Measurements from ENCODE around the gene SPATA21. TPM values are rescaled to one million over a fixed set of nuclear protein-coding genes. Genes with fewer than 3 reads are reported as not detected.
A peak's percentile ranks its signal among the peaks of the same experiment; 100 is the strongest.

The SPATA21 gene
- total RNA-seq, 1 experiment from 2014 or later = not detected

GRCh38 chr1:16372535-16373285, 64.5 kb downstream of the SPATA21 start:
- no peak for DNase-seq
- H4K8ac ChIP-seq (replicated peaks; ENCODE audit: insufficient read length, low read depth, low read length) = no peak overlapping the region
- peaks cover 9% of the 10 kb centered on the region for H3K79me1 ChIP-seq (ENCODE audit: insufficient read depth, low read depth, low read length, poor library complexity, severe bottlenecking)
- Mint-ChIP-seq H3K9me3 (no peaks in the 10 kb centered on the region; a peak in 1 of 5 replicates), H3K4me3 (no peak overlapping the region), H3K27ac (peak overlapping the region in 2 of 3 experiments; percentile 2 to 52; a peak in 2 of 7 replicates), H3K36me3 (ENCODE audit: insufficient read depth in 1 of 3, low read depth in 3 of 3) (peaks cover 0 to 14% (median 14%) of the 10 kb centered on the region in 3 experiments; a peak in 6 of 7 replicates), H3K4me1 (peaks cover 45 to 48% of the 10 kb centered on the region in 2 experiments), H3K27me3 (ENCODE audit: low read depth) (no peaks in the 10 kb centered on the region)
- no peak overlapping the region for H3T11ph ChIP-seq (ENCODE audit: low read length)
- no peaks in the 10 kb centered on the region for H3K27me3 ChIP-seq (ENCODE audit: insufficient read depth, low read length)
- H2BK15ac ChIP-seq (ENCODE audit: low read depth, low read length) = no peak overlapping the region
- no peak overlapping the region for H3K4me2 ChIP-seq (ENCODE audit: insufficient read depth, insufficient read length, low read length)
- H4K20me1 ChIP-seq (ENCODE audit: control insufficient read depth, insufficient read depth, insufficient read length) = no peaks in the 10 kb centered on the region
- TF ChIP-seq CTCF (conservative IDR thresholded peaks at IDR 0.05) = no peak
- no peak overlapping the region for H2BK120ac ChIP-seq (ENCODE audit: low read depth, low read length, poor library complexity, severe bottlenecking)
- WGBS (ENCODE audit: extremely low coverage, insufficient read length, low lambda C conversion rate) = no CpG with 5 or more reads among the region's 3 CpGs
- H2BK12ac ChIP-seq (ENCODE audit: insufficient read length, low read depth, low read length) = no peak overlapping the region
- no peak overlapping the region for H2BK5ac ChIP-seq (ENCODE audit: insufficient read length, low read length)
- H2BK20ac ChIP-seq (ENCODE audit: low read depth, low read length, poor library complexity, severe bottlenecking) = no peak overlapping the region
- no peak overlapping the region for H3K4ac ChIP-seq (ENCODE audit: low read depth, low read length)
- H2AFZ ChIP-seq (ENCODE audit: low read length) = no peak overlapping the region
- H3K27ac ChIP-seq (ENCODE audit: insufficient read length, low read depth, low read length) = no peak overlapping the region
- no peak overlapping the region for H4K91ac ChIP-seq (ENCODE audit: insufficient read length, low read depth, low read length)
- H3K14ac ChIP-seq (ENCODE audit: insufficient read depth, low read length) = no peak overlapping the region
- H3K23me2 ChIP-seq (ENCODE audit: insufficient read length, low read depth, low read length, poor library complexity, severe bottlenecking) = peaks cover 5% of the 10 kb centered on the region
- H3K4me1 ChIP-seq (ENCODE audit: insufficient read depth, low read length) = no peaks in the 10 kb centered on the region; the same call in 1 of the 2 replicates
- no peaks in the 10 kb centered on the region for H3K9me3 ChIP-seq (ENCODE audit: control insufficient read depth, low read depth, low read length)
- no peak overlapping the region for H2AK5ac ChIP-seq (ENCODE audit: insufficient read length, low read length)
- H3K18ac ChIP-seq (ENCODE audit: insufficient read length, low read depth, low read length) = no peak overlapping the region
- H4K5ac ChIP-seq (ENCODE audit: insufficient read length, low read depth, low read length) = no peak overlapping the region
- H3K9ac ChIP-seq (ENCODE audit: extremely low read depth, insufficient read length, low read length) = no peak overlapping the region
- no peak overlapping the region for H3K23ac ChIP-seq (ENCODE audit: insufficient read length, low read depth, low read length)
- peaks cover 62% of the 10 kb centered on the region for H3K79me2 ChIP-seq (ENCODE audit: insufficient read depth, low read length)
- no peak overlapping the region for H3K56ac ChIP-seq (ENCODE audit: insufficient read length, low read depth, low read length)
